ENCODE measurements around the gene ATXN10. TPM values are rescaled to one million over a fixed set of nuclear protein-coding genes. Genes with fewer than 3 reads are reported as not detected.

Gene ATXN10
- total RNA-seq, 1 donor from 2014 or later = 117 TPM

DNA sequence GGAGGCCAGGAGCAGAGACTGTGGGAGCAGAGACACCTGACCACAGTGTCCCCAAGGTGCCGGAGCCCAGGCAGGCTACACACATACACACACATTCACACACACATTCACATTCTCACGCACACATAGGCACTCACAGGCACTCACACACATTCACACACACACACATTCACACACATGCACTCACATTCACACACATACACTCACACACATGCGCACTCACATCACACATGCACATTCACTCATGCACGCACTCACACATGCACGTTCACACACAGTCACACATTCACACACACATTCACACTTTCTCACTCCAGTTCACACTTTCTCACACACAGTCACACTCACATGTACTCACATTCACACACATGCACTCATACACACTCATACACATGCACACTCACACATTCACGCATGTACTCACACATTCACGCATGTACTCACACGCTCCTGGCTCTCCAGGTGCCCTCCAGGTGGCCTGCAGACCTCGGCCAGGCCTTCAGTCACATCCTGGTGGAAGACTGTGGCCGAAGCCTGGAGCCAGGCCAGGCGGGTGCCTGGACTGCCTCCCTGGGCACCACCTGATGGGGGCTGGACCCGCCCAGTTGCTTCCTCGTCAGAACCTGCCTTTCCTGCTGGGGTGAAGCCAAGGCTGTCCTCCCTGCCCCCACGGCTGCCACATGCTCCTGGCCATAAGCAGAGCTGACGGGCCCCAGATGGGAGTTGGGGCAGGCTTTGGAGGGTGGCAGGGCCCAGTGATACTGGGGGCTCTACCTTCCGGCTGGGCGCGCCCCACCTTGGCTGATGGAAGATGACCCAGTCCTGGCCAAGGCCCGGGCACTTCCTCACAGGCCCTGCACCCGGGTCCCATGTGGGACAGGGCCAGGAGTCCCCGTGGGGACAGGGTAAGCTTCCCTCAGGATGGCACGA lies 215.8 kb downstream of the ATXN10 start:
- no peaks in the 10 kb centered on the region for H3K4me1 Mint-ChIP-seq (ENCODE audit: low read depth)
- TF ChIP-seq, protein P1, sequence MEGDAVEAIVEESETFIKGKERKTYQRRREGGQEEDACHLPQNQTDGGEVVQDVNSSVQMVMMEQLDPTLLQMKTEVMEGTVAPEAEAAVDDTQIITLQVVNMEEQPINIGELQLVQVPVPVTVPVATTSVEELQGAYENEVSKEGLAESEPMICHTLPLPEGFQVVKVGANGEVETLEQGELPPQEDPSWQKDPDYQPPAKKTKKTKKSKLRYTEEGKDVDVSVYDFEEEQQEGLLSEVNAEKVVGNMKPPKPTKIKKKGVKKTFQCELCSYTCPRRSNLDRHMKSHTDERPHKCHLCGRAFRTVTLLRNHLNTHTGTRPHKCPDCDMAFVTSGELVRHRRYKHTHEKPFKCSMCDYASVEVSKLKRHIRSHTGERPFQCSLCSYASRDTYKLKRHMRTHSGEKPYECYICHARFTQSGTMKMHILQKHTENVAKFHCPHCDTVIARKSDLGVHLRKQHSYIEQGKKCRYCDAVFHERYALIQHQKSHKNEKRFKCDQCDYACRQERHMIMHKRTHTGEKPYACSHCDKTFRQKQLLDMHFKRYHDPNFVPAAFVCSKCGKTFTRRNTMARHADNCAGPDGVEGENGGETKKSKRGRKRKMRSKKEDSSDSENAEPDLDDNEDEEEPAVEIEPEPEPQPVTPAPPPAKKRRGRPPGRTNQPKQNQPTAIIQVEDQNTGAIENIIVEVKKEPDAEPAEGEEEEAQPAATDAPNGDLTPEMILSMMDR (IDR thresholded peaks at IDR 0.05) = no peak
- H3K27me3 Mint-ChIP-seq (ENCODE audit: low read depth) = peaks cover 9% of the 10 kb centered on the region
- DNase-seq (ENCODE audit: low spot score) = peak; percentile 68
- no peaks in the 10 kb centered on the region for H3K9me3 Mint-ChIP-seq (ENCODE audit: low read depth)
- H3K27ac Mint-ChIP-seq (ENCODE audit: unreplicated experiment) = no peak overlapping the region
- H3K36me3 Mint-ChIP-seq (ENCODE audit: low read depth) = no peaks in the 10 kb centered on the region
- no peak overlapping the region for H3K4me3 Mint-ChIP-seq (ENCODE audit: unreplicated experiment)

DNA sequence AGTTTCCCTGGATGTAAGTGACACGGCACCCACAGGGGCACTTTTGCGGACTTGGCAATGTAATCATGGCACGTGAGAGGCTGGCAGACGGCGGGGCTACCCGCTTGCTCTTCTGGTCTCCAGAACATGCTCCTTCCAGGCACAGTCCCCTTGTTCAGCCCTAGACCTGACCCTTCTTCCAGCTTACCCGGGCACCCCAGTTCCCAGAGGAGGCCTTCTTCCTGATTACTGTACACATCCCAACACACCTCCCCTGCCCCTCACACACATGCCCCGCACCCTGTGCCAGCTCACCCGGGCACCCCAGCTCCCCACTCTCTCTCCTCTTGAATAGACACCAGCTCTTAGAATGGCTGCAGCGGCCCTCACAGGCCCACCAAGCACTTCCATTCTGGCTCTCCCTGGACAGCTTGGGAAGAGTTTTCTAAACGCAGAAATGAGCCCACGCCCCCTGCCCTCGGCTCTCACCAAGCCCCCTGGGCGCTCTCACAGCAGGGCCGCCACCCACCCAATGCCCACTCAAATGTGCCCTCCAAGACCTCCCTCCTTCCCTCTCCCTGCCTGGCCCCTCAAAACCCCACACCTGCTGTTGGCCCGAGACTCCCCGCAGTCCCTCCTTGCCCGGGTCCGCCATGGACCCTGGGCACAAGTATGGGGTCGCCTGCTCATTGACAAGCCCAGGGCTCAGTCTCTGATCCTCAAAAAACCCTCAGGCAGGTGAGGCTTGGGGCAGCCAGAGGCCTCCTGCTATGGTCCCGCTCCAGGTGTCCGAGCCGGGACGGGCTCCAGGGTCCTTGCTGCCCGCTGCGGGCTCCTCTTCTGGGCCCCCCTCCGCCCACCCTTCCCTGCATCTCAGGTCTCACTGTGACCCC lies 216.8 kb downstream of the ATXN10 start:
- Mint-ChIP-seq H3K9me3 (ENCODE audit: low read depth) (no peaks in the 10 kb centered on the region), H3K4me1 (ENCODE audit: low read depth) (no peaks in the 10 kb centered on the region), H3K4me3 (ENCODE audit: unreplicated experiment) (no peak overlapping the region), H3K36me3 (ENCODE audit: low read depth) (no peaks in the 10 kb centered on the region), H3K27me3 (ENCODE audit: low read depth) (peaks cover 9% of the 10 kb centered on the region), H3K27ac (ENCODE audit: unreplicated experiment) (no peak overlapping the region)
- peak; percentile 76 for DNase-seq (ENCODE audit: low spot score)
- TF ChIP-seq, protein P1 (IDR thresholded peaks at IDR 0.05) = no peak

DNA sequence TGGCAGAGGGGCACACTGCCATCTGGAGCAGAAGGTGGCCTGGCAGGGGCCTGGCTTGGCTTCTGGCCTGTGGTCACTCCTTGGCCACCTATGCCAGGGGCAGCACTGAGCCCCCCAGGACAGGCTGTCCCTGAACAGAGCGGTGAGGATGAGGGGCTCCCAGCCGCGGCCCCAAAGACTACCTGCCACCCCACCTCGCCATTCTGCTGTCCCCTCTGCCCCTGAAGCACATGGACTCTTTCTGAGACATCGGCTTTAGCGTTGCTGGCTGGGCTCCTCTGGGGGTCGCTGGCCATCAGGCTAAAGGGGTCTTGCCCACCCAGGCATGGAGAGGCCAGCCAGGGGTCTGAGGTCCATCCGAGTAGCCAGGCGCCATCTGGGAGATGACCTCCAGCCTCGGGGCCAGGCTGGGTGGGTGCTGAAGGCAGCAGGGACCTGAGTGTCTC lies 217.5 kb downstream of the ATXN10 start:
- Mint-ChIP-seq H3K27me3 (ENCODE audit: low read depth) (peaks cover 10% of the 10 kb centered on the region), H3K36me3 (ENCODE audit: low read depth) (no peaks in the 10 kb centered on the region), H3K4me3 (ENCODE audit: unreplicated experiment) (no peak overlapping the region), H3K9me3 (ENCODE audit: low read depth) (no peaks in the 10 kb centered on the region), H3K4me1 (ENCODE audit: low read depth) (no peaks in the 10 kb centered on the region), H3K27ac (ENCODE audit: unreplicated experiment) (no peak overlapping the region)
- TF ChIP-seq, protein P1 (IDR thresholded peaks at IDR 0.05) = no peak
- peak; percentile 84 for DNase-seq (ENCODE audit: low spot score)

DNA sequence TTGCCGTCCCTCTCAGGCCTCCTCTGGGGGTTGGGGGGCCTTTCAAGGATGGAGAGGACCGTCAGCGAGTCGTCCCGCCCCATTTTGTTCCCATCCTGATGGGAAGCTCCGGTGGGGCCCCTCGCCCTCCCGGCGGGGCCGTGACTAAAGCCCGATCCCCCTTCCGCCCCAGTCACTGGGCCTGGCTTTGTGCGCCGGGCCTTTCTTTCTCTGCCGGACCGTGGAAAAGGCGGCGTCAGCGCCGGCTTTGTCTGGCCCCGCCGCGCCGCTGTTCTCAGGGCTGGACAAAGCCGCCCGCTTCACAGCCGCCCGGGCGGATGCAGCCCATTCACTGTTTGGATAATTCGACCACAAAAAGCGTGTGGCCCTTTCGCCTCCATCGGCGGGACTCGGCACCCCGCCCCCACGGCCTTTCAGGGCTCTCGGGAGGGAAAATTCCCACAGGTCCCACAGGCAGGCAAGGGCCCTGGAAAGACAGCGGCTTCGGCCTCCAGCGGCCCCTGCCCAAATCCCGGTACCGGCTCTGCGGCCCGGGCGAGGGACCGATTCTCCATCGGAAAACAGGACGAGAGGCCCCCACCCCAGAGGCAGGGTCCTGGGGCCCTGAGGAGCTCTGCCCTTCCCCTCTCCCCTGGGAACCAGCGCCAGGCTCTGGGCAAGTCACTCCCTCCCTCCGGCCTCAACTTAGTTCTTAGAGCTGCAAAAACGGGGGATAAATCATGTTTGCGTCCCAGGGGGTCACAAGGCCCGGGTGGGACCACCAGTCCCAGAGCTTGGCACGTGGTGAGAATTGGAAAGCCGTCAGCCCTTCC lies 218.1 kb downstream of the ATXN10 start:
- Mint-ChIP-seq H3K27me3 (ENCODE audit: low read depth) (peaks cover 11% of the 10 kb centered on the region), H3K36me3 (ENCODE audit: low read depth) (no peaks in the 10 kb centered on the region), H3K4me1 (ENCODE audit: low read depth) (no peaks in the 10 kb centered on the region), H3K9me3 (ENCODE audit: low read depth) (no peaks in the 10 kb centered on the region), H3K4me3 (ENCODE audit: unreplicated experiment) (no peak overlapping the region), H3K27ac (ENCODE audit: unreplicated experiment) (no peak overlapping the region)
- peak; percentile 81 for DNase-seq (ENCODE audit: low spot score)
- TF ChIP-seq, protein P1 (IDR thresholded peaks at IDR 0.05) = no peak
